K562 (cell line): ENCODE data around the gene MTHFR. TPM values are rescaled to one million over a fixed set of nuclear protein-coding genes. Genes with fewer than 3 reads are reported as not detected.

Experiments
- BACH1 ChIP-seq: fragments of 200-800 bp; sonication (Bioruptor generic); IDR thresholded peaks from 2 replicates; pipeline ENCODE4 v1.6.1; 2016; ENCODE audit warnings: missing genetic modification characterization, missing compliant biosample characterization
- CCNT2 ChIP-seq: IDR thresholded peaks from 2 replicates; pipeline ENCODE4 v1.6.1; 2011; ENCODE audit warnings: borderline replicate concordance, low read depth, mild to moderate bottlenecking, moderate library complexity, mixed read lengths, low read length; ENCODE audit not compliant: insufficient read length; ENCODE audit errors: extremely low read depth
- CHD4 ChIP-seq: fragments of 200-600 bp; sonication (generic); IDR thresholded peaks from 3 replicates; pipeline ENCODE4 v1.6.1; 2012; ENCODE audit warnings: low read depth, mild to moderate bottlenecking, mixed read lengths, low read length, inconsistent platforms; ENCODE audit not compliant: insufficient read depth, insufficient replicate concordance, poor library complexity, severe bottlenecking
- E2F1 ChIP-seq: sonication (generic); formaldehyde crosslinking; IDR thresholded peaks from 2 replicates; pipeline ENCODE4 v1.8.1; 2023; ENCODE audit warnings: mild to moderate bottlenecking, missing genetic modification reagents, moderate library complexity
- GTF2E2 ChIP-seq: fragments of 200-800 bp; sonication (Bioruptor generic); IDR thresholded peaks from 2 replicates; pipeline ENCODE4 v1.6.1; 2016; ENCODE audit warnings: missing genetic modification characterization, missing compliant biosample characterization
- HES1 ChIP-seq: fragments of 450-650 bp; IDR thresholded peaks from 2 replicates; pipeline ENCODE4 v1.6.1; 2016; ENCODE audit warnings: low read depth, mild to moderate bottlenecking, moderate library complexity
- IFI16 ChIP-seq: fragments of 250-450 bp; sonication (Bioruptor Pico); IDR thresholded peaks from 2 replicates; pipeline ENCODE4 v2.1.2; 2022; ENCODE audit warnings: mild to moderate bottlenecking, inconsistent platforms
- NFE2 ChIP-seq: IDR thresholded peaks from 2 replicates; pipeline ENCODE4 v1.6.1; 2014; ENCODE audit warnings: antibody characterized with exemption, low read depth
- RBM15 ChIP-seq: fragments of 200-400 bp; formaldehyde crosslinking; IDR thresholded peaks from 2 replicates; pipeline ENCODE4 v1.6.1; 2018; ENCODE audit warnings: mild to moderate bottlenecking, low read length, moderate library complexity; ENCODE audit not compliant: insufficient read depth
- SETDB1 ChIP-seq: IDR thresholded peaks from one replicate; pipeline ENCODE4 v1.6.1; 2012; ENCODE audit warnings: low read length, control low read depth, inconsistent platforms
- SMARCB1 ChIP-seq: IDR thresholded peaks from 2 replicates; pipeline ENCODE4 v1.6.1; 2011; ENCODE audit warnings: improper control_type of control experiment, low read depth; ENCODE audit not compliant: insufficient read length
- SP2 ChIP-seq: IDR thresholded peaks from 2 replicates; pipeline ENCODE4 v1.6.1; 2011; ENCODE audit warnings: mild to moderate bottlenecking, low read depth, low read length, moderate library complexity; ENCODE audit not compliant: poor library complexity, severe bottlenecking; ENCODE audit errors: extremely low read depth
- STAT5A ChIP-seq: IDR thresholded peaks from 2 replicates; pipeline ENCODE4 v1.6.1; 2012; ENCODE audit warnings: low read length, inconsistent platforms, borderline replicate concordance
- TCF7 ChIP-seq: sonication (generic); IDR thresholded peaks from 2 replicates; pipeline ENCODE4 v1.6.1; 2016; ENCODE audit warnings: antibody characterized with exemption, borderline replicate concordance
- ZBTB12 ChIP-seq: fragments of 250-450 bp; sonication (Bioruptor Pico); IDR thresholded peaks from 2 replicates; pipeline ENCODE4 v1.4.0; 2020
- ZNF217 ChIP-seq: sonication (generic); formaldehyde crosslinking; IDR thresholded peaks from 2 replicates; pipeline ENCODE4 v1.8.0; 2022; ENCODE audit warnings: mild to moderate bottlenecking, missing genetic modification reagents
- ZNF263 ChIP-seq: sonication (generic); formaldehyde crosslinking; IDR thresholded peaks from 2 replicates; pipeline ENCODE4 v1.8.0; 2022; ENCODE audit warnings: mild to moderate bottlenecking, missing genetic modification reagents, borderline replicate concordance
- ZNF431 ChIP-seq: sonication (generic); formaldehyde crosslinking; IDR thresholded peaks from 2 replicates; pipeline ENCODE4 v1.8.0; 2022; ENCODE audit warnings: mild to moderate bottlenecking, missing genetic modification reagents
- ZNF644 ChIP-seq: fragments of 200-800 bp; sonication (Bioruptor generic); IDR thresholded peaks from 2 replicates; pipeline ENCODE4 v1.6.1; 2016; ENCODE audit warnings: low read depth, missing genetic modification characterization, missing compliant biosample characterization
- polyA plus RNA-seq, 8 experiments: library from polyadenylated mRNA; depleted of rRNA in 4 of 8; stranded (reverse) in 5 of 8; unstranded in 3 of 8; fragments of >200 nt; fragmentation: Nextera tagmentation in 2 of 8; fragmentation: Illumina TruSeq in 1 of 8; extraction: Ambion mirVana in 2 of 8; extraction: Trizol in 1 of 8; gene quantifications; 2 replicates each; pipeline versions ENCODE4 v1.2.1 to v1.2.3, GENCODE V29; 2011 to 2014; ENCODE audit warnings: inconsistent platforms in 1 of 8, missing spikeins in 1 of 8
- total RNA-seq, 7 experiments: library from RNA; depleted of rRNA in 6 of 7; stranded (reverse); fragments of >200 nt in 6 of 7; fragmentation: Illumina TruSeq in 2 of 7; extraction: Trizol in 2 of 7; gene quantifications; 2 replicates each; pipeline versions ENCODE4 v1.2.1 to v1.2.3, GENCODE V29; 2011 to 2021; ENCODE audit warnings: low replicate concordance in 1 of 7
- TF ChIP-seq, protein P1 (sequence below): sonication (generic); formaldehyde crosslinking; IDR thresholded peaks from 2 replicates; pipeline ENCODE4 v1.5.0; 2020; ENCODE audit warnings: missing genetic modification reagents
- TF ChIP-seq, protein P2 (sequence below): sonication (generic); formaldehyde crosslinking; IDR thresholded peaks from 2 replicates; pipeline ENCODE4 v1.8.0; 2022; ENCODE audit warnings: mild to moderate bottlenecking, missing genetic modification reagents

MTHFR gene
- total and polyA plus RNA-seq, 9 of the 15 experiments (the other 6 are each of a cell fraction or from before 2014, with no cell fraction given): 5.0 to 104 (median 62.6) TPM

- TF ChIP-seq STAT5A: peak; percentile 45; the same call in 1 of the 2 replicates
- TF ChIP-seq SETDB1: no peak
- peak; percentile 59; the same call in 1 of the 2 replicates for TF ChIP-seq GTF2E2 (tag)
- TF ChIP-seq CCNT2: peak; percentile 77
- TF ChIP-seq BACH1 (tag): no peak
- no peak for TF ChIP-seq SMARCB1
- 0 out of 2 replicates have a peak, but pooled peaks have one; percentile 15 for TF ChIP-seq ZBTB12 (CRISPR knock-in tag)
- no peak for TF ChIP-seq ZNF217
- TF ChIP-seq, protein P1, sequence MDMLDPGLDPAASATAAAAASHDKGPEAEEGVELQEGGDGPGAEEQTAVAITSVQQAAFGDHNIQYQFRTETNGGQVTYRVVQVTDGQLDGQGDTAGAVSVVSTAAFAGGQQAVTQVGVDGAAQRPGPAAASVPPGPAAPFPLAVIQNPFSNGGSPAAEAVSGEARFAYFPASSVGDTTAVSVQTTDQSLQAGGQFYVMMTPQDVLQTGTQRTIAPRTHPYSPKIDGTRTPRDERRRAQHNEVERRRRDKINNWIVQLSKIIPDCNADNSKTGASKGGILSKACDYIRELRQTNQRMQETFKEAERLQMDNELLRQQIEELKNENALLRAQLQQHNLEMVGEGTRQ (CRISPR knock-in tag): no peak
- peak; percentile 32; the same call in 1 of the 2 replicates for TF ChIP-seq E2F1 (CRISPR knock-in tag)
- TF ChIP-seq ZNF431 (CRISPR knock-in tag): peak; percentile 73; the same call in 1 of the 2 replicates
- TF ChIP-seq CHD4: no peak
- TF ChIP-seq ZNF263 (CRISPR knock-in tag): no peak
- no peak for TF ChIP-seq NFE2
- TF ChIP-seq IFI16 (CRISPR knock-in tag): no peak
- TF ChIP-seq ZNF644 (tag): no peak
- no peak for TF ChIP-seq SP2
- no peak for TF ChIP-seq RBM15
- no peak for TF ChIP-seq HES1
- TF ChIP-seq, protein P2, sequence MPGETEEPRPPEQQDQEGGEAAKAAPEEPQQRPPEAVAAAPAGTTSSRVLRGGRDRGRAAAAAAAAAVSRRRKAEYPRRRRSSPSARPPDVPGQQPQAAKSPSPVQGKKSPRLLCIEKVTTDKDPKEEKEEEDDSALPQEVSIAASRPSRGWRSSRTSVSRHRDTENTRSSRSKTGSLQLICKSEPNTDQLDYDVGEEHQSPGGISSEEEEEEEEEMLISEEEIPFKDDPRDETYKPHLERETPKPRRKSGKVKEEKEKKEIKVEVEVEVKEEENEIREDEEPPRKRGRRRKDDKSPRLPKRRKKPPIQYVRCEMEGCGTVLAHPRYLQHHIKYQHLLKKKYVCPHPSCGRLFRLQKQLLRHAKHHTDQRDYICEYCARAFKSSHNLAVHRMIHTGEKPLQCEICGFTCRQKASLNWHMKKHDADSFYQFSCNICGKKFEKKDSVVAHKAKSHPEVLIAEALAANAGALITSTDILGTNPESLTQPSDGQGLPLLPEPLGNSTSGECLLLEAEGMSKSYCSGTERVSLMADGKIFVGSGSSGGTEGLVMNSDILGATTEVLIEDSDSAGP (CRISPR knock-in tag): no peak; the same call in 1 of the 2 replicates
- 0 out of 2 replicates have a peak, but pooled peaks have one; percentile 29 for TF ChIP-seq TCF7
Measured at GRCh38 chr1:11784993-11785769, 20.6 kb downstream of the MTHFR start (continued).
